ENCODE measurements around the gene CPXM2. TPM values are rescaled to one million over a fixed set of nuclear protein-coding genes. Genes with fewer than 3 reads are reported as not detected.

The CPXM2 gene
- total RNA-seq, 2 donors from 2014 or later: not detected

DNA sequence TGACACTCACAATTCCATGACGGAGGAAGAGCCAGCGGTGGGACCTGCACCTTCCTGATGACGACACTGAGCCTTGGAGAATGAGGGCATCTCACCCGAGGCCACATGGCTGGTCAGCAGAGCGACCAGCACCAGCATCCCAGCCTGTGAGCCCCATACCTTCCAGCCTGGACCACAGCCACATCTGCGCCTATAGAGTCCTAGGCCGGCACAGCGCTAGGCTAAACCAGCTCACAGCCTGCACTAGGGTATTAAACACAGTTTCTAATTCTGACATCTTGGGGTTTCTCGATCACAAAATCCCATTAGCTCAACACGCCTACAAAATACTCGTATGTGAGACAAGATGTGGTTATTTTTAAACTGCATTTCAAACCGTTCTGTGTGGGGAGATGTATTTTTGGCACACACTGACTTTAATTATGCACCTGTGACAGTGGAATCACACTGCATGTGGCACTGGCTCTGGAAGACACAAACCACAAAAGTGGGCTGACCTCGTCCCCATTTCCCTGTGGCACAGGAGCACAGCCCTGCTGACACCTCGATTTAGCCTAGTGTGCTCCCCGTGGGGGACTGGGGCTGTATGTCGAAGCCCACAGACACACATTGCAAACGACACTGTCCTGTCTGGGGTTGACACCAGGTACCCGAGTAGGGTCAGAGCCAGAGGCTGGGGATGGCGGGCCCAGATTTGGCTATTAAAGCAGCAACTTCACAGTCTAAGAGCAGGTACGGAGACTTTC, 32.5 kb downstream of the CPXM2 start:
- Mint-ChIP-seq H3K27me3 (peaks cover 16 to 17% of the 10 kb centered on the region in 2 donors), H3K4me1 (ENCODE audit: low read depth in 2 of 2) (no peaks in the 10 kb centered on the region), H3K36me3 (no peaks in the 10 kb centered on the region), H3K27ac (no peak overlapping the region), H3K4me3 (no peak overlapping the region), H3K9me3 (no peaks in the 10 kb centered on the region)
- DNase-seq (ENCODE audit: low spot score): no peak
- ATAC-seq: no peak

GRCh38 chr10:123858077-123858681, 33.4 kb downstream of the CPXM2 start:
- H3K27me3 Mint-ChIP-seq: peaks cover 18 to 21% of the 10 kb centered on the region in 2 donors
- no peak for ATAC-seq

GRCh38 chr10:123857616-123858015, 34.0 kb downstream of the CPXM2 start:
- no peak for ATAC-seq
- Mint-ChIP-seq H3K9me3 (no peaks in the 10 kb centered on the region), H3K27ac (no peak overlapping the region), H3K36me3 (no peaks in the 10 kb centered on the region), H3K27me3 (peaks cover 24 to 27% of the 10 kb centered on the region in 2 donors), H3K4me1 (ENCODE audit: low read depth in 2 of 2) (no peaks in the 10 kb centered on the region), H3K4me3 (no peak overlapping the region)
- no peak for DNase-seq (ENCODE audit: low spot score)

More at GRCh38 chr10:123858077-123858681, 33.4 kb downstream of the CPXM2 start:
- Mint-ChIP-seq H3K9me3 (no peaks in the 10 kb centered on the region), H3K4me3 (no peak overlapping the region), H3K27ac (no peak overlapping the region), H3K4me1 (ENCODE audit: low read depth in 2 of 2) (no peaks in the 10 kb centered on the region), H3K36me3 (no peaks in the 10 kb centered on the region)
- no peak for DNase-seq (ENCODE audit: low spot score)

DNA sequence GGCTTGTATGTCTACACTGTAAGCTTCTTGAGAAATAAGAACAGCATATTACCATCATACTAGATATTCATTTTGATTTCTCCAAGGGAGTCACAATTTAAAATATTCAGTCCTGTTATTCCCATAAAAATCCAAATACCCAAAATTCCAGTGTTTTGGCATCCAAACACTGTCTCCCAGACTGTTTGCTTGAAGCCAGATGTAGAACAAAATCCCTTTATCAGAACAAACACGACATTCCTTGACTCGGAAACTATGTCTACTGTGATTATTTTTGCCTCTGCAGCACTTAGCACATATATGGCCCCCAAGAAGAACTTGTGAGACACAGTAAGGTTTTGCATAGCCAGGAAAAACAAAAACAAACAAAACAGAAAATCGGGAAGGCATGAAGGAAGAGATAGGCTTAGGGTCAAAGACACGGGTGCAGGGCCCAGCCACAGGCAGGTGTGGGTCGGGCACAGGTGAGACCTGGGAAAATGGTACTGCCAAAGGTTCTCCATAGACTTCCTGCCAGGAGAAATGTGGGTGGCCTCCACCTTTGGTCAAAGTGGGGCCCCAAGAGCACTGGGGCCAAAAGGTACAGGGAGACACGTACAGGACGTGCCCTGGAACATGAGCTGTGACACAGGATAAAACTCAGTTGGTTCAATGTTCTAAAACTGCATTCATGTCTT, 36.5 kb downstream of the CPXM2 start:
- no peaks in the 10 kb centered on the region for H3K9me3 Mint-ChIP-seq
- ATAC-seq (no peak), DNase-seq (ENCODE audit: low spot score) (no peak)
- H3K27me3 Mint-ChIP-seq: peaks cover 29 to 30% of the 10 kb centered on the region in 2 donors
- no peaks in the 10 kb centered on the region for H3K4me1 Mint-ChIP-seq (ENCODE audit: low read depth in 2 of 2)
- H3K36me3 Mint-ChIP-seq: no peaks in the 10 kb centered on the region
- no peak overlapping the region for H3K4me3 Mint-ChIP-seq
- no peak overlapping the region for H3K27ac Mint-ChIP-seq

GRCh38 chr10:123854498-123854897, 37.1 kb downstream of the CPXM2 start:
- Mint-ChIP-seq H3K4me1 (ENCODE audit: low read depth in 2 of 2) (no peaks in the 10 kb centered on the region), H3K27ac (no peak overlapping the region), H3K4me3 (no peak overlapping the region), H3K9me3 (no peaks in the 10 kb centered on the region), H3K27me3 (peaks cover 30 to 32% of the 10 kb centered on the region in 2 donors), H3K36me3 (no peaks in the 10 kb centered on the region)
- no peak for DNase-seq (ENCODE audit: low spot score)
- ATAC-seq: no peak

DNA sequence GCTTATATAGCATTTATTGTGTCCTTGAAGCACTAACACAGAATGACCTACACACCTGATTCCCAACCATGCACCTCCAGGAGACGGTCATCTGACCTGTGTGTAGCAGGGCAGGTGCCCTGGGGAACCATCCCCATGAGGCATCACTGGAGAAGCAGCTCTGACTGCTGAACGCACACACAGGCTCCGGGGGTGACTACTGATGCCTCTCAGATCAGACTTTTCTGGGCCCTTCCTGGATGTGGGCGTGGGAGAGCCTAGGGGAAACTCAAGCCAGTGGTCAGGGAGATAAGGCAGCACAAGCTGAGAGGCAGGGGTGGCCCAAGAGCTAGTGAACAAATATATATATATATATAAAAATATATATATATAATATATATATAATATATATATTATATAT, 37.6 kb downstream of the CPXM2 start:
- Mint-ChIP-seq H3K9me3 (no peaks in the 10 kb centered on the region), H3K27ac (no peak overlapping the region), H3K4me1 (ENCODE audit: low read depth in 2 of 2) (peaks cover 0 to 3% of the 10 kb centered on the region in 2 donors), H3K27me3 (peaks cover 32 to 34% of the 10 kb centered on the region in 2 donors), H3K4me3 (no peak overlapping the region), H3K36me3 (no peaks in the 10 kb centered on the region)
- DNase-seq (ENCODE audit: low spot score) (no peak), ATAC-seq (no peak)

DNA sequence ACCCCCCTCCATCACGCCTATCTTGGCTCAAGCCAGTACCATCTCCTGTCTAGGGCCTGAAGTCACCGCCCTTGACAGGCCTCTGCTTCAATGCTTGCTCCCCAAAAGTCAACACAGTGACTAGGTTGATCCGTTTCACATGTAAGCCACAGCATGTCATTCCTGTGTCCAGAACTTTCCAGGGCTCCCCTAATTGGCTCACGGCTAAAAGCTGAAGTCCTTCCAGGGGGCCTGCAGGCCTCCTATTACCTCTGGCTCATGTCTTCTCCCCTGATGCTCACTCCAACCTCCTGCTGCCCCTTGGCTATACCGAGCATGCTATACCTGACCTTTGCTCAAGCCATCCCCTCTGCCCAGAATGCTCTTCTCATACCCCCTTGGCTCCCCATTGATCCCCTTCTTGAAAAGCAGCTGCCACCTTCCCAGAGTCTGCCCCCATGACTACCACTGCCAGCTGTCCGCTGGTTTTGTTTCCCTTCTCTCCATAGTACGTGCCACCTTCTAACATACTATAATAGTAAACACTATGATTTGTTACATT, 39.1 kb downstream of the CPXM2 start:
- Mint-ChIP-seq H3K9me3 (no peaks in the 10 kb centered on the region), H3K27me3 (peaks cover 35 to 36% of the 10 kb centered on the region in 2 donors), H3K4me1 (ENCODE audit: low read depth in 2 of 2) (peaks cover 0 to 4% of the 10 kb centered on the region in 2 donors), H3K27ac (no peak overlapping the region), H3K36me3 (no peaks in the 10 kb centered on the region), H3K4me3 (no peak overlapping the region)
- DNase-seq (ENCODE audit: low spot score) (no peak), ATAC-seq (no peak)

DNA sequence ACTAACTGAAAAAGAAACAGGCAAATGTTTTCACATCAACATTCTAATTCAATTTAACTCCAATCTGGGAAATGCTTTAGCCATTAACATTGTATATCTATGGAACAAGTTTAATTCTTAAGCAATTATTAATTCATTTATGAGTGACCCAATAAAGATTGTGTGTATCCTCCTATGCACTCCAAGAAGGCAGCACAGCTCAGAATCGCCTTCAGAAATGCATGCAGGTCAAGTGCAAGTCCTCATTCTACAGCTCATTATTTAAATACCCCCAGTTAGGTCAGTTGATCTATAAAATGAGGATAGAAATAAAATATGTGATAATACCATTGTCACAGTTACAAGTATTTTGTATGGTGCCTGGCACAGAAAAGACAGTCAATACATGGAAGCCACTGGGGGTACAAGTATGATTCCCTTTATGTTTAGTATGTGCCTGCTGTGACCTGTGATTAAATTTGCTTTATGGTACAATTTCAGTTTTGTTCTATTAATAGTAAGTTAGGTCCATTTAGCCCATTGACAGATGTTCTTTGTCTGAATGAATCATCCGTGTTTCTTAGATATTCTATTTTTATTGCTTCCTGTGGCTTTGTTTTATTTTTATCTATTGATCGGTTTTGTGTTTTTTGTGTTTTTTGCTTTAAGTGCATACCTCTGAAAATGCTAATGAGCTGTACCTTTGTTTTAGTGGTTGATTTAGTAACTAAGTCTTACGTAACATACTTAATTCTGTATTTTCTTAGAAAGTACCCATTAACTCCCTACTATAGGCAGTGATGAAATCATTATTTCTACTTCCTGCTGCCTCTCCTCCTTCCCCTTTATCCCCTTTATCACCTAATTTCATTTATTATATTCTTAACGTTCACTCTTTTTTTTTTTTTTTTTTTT, 42.8 kb downstream of the CPXM2 start:
- Mint-ChIP-seq H3K36me3 (no peaks in the 10 kb centered on the region), H3K4me3 (no peak overlapping the region), H3K4me1 (ENCODE audit: low read depth in 2 of 2) (peaks cover 0 to 4% of the 10 kb centered on the region in 2 donors), H3K27ac (no peak overlapping the region), H3K27me3 (peaks cover 38 to 41% of the 10 kb centered on the region in 2 donors), H3K9me3 (no peaks in the 10 kb centered on the region)
- DNase-seq (ENCODE audit: low spot score) (no peak), ATAC-seq (no peak)

GRCh38 chr10:123847686-123848432, 43.7 kb downstream of the CPXM2 start:
- ATAC-seq: no peak
- no peaks in the 10 kb centered on the region for H3K9me3 Mint-ChIP-seq
- peaks cover 33 to 35% of the 10 kb centered on the region in 2 donors for H3K27me3 Mint-ChIP-seq
- H3K4me3 Mint-ChIP-seq: no peak overlapping the region
- no peak for DNase-seq (ENCODE audit: low spot score)
- no peaks in the 10 kb centered on the region for H3K36me3 Mint-ChIP-seq
- peaks cover 0 to 4% of the 10 kb centered on the region in 2 donors for H3K4me1 Mint-ChIP-seq (ENCODE audit: low read depth in 2 of 2)
- no peak overlapping the region for H3K27ac Mint-ChIP-seq

GRCh38 chr10:123843835-123844234, 47.8 kb downstream of the CPXM2 start:
- no peak for DNase-seq (ENCODE audit: low spot score)
- H3K36me3 Mint-ChIP-seq: no peaks in the 10 kb centered on the region
- H3K4me3 Mint-ChIP-seq: no peak overlapping the region
- H3K4me1 Mint-ChIP-seq (ENCODE audit: low read depth in 2 of 2): no peaks in the 10 kb centered on the region
- ATAC-seq: no peak
- peaks cover 29 to 32% of the 10 kb centered on the region in 2 donors for H3K27me3 Mint-ChIP-seq
- H3K9me3 Mint-ChIP-seq: no peaks in the 10 kb centered on the region
- H3K27ac Mint-ChIP-seq: no peak overlapping the region

GRCh38 chr10:123842692-123843385, 48.8 kb downstream of the CPXM2 start:
- no peak overlapping the region for H3K27ac Mint-ChIP-seq
- H3K36me3 Mint-ChIP-seq: no peaks in the 10 kb centered on the region
- peaks cover 31 to 33% of the 10 kb centered on the region in 2 donors for H3K27me3 Mint-ChIP-seq
- DNase-seq (ENCODE audit: low spot score) (no peak), ATAC-seq (no peak)
- no peaks in the 10 kb centered on the region for H3K4me1 Mint-ChIP-seq (ENCODE audit: low read depth in 2 of 2)
- no peak overlapping the region for H3K4me3 Mint-ChIP-seq
- no peaks in the 10 kb centered on the region for H3K9me3 Mint-ChIP-seq

- H3K36me3 Mint-ChIP-seq: no peaks in the 10 kb centered on the region
- ATAC-seq (no peak), DNase-seq (ENCODE audit: low spot score) (no peak)
- H3K27ac Mint-ChIP-seq: no peak overlapping the region
- peaks cover 31 to 40% of the 10 kb centered on the region in 2 donors for H3K27me3 Mint-ChIP-seq
- no peaks in the 10 kb centered on the region for H3K4me1 Mint-ChIP-seq (ENCODE audit: low read depth in 2 of 2)
- no peak overlapping the region for H3K4me3 Mint-ChIP-seq
- no peaks in the 10 kb centered on the region for H3K9me3 Mint-ChIP-seq
Measured at GRCh38 chr10:123841560-123841959, 50.0 kb downstream of the CPXM2 start.
